DND-41 (cell line): ENCODE data around the gene VAC14.

Experiments used
- ATAC-seq: fragments of 200-7000 bp; cut with Tn5 transposase; 3 replicates; pipeline ENCODE4 v1.9.1; 2021; ENCODE audit warnings: low read depth; ENCODE audit not compliant: insufficient read depth
- DNase-seq: peaks from one replicate; pipeline ENCODE4 v3.0.0-alpha.2; 2020
- H2AFZ ChIP-seq: 2 replicates; pipeline ENCODE4 v1.6.0; 2012; ENCODE audit warnings: low read depth, low read length
- H3K27ac ChIP-seq: 2 replicates; pipeline ENCODE4 v1.5.1; 2012; ENCODE audit warnings: low read length, inconsistent platforms
- H3K27me3 ChIP-seq: fragments of 200-600 bp; sonication (generic); 2 replicates; pipeline ENCODE4 v1.6.0; 2012; ENCODE audit warnings: low read length, mild to moderate bottlenecking, inconsistent platforms; ENCODE audit not compliant: insufficient read depth, poor library complexity
- H3K36me3 ChIP-seq: 2 replicates; pipeline ENCODE4 v1.5.1; 2012; ENCODE audit warnings: low read length, inconsistent platforms; ENCODE audit not compliant: insufficient read depth
- H3K4me1 ChIP-seq: 2 replicates; pipeline ENCODE4 v1.5.1; 2012; ENCODE audit warnings: mild to moderate bottlenecking, low read length; ENCODE audit not compliant: insufficient read depth
- H3K4me2 ChIP-seq: 2 replicates; pipeline ENCODE4 v1.6.0; 2012; ENCODE audit warnings: mild to moderate bottlenecking, moderate library complexity, low read length, inconsistent platforms; ENCODE audit not compliant: insufficient read depth
- H3K4me3 ChIP-seq, 2 experiments: fragments of 200-600 bp in 1 of 2; shearing (Covaris generic) in 1 of 2; 2 replicates each; pipeline ENCODE4 v1.5.1; 2012 to 2016; ENCODE audit warnings: inconsistent platforms in 2 of 2, low read length in 2 of 2, mild to moderate bottlenecking in 2 of 2, low read depth in 1 of 2, moderate library complexity in 1 of 2
- H3K79me2 ChIP-seq: 2 replicates; pipeline ENCODE4 v1.6.0; 2012; ENCODE audit warnings: low read length, inconsistent platforms; ENCODE audit not compliant: insufficient read depth
- H3K9ac ChIP-seq: 2 replicates; pipeline ENCODE4 v1.6.0; 2012; ENCODE audit warnings: low read depth, mild to moderate bottlenecking, inconsistent platforms, low read length, moderate library complexity
- H3K9me3 ChIP-seq: 2 replicates; pipeline ENCODE4 v1.5.1; 2012; ENCODE audit warnings: low read length, moderate library complexity, mild to moderate bottlenecking, inconsistent platforms; ENCODE audit not compliant: insufficient read depth, severe bottlenecking
- H4K20me1 ChIP-seq: 2 replicates; pipeline ENCODE4 v1.6.0; 2012; ENCODE audit warnings: low read length; ENCODE audit not compliant: insufficient read depth
- EZH2 ChIP-seq: IDR thresholded peaks from 3 replicates; pipeline ENCODE4 v1.6.1; 2012; ENCODE audit warnings: borderline replicate concordance, low read depth, mild to moderate bottlenecking, moderate library complexity, low read length, inconsistent platforms; ENCODE audit not compliant: severe bottlenecking
- TF ChIP-seq, protein P1 (sequence below): IDR thresholded peaks from 2 replicates; pipeline ENCODE4 v1.5.1; 2012; ENCODE audit warnings: borderline replicate concordance, low read length, moderate library complexity, mild to moderate bottlenecking; ENCODE audit not compliant: poor library complexity, severe bottlenecking; ENCODE audit errors: extremely low read depth

Gene VAC14

DNA sequence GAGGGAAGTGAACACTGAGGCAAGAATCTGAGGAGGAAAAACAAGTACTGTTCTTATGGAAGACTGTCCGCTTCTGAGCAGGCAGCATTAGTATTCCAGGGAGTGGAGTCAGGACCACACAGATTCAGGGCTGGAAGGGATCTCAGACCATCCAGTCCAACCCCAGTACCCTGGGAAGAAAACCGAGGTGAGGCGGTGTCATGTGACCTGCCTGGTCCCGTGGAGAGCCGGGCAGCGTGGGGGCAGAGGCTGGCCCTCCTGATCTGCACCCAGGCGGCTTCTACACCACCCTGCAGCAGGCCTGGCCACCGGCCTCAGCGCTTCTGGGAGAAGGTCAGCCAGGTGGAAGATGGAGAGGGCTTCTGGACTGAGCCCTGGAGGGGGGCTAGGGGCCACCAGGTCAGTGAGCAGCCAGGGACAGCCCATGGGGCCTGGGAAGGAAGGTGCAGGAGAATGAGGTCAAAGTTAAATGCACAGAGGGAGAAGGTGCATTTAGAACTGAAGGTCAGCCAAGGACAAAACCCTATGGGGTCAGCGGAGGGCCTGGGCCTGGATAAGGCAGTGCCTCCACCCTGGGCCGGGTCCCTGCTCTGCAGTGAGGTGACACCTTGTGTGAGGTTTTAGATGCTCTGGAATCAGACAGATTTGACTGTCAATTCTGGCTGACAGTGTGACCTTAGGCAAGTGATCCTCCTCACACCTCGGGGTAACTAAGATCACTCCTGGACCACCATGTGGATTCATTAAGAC is 45.9 kb downstream of the VAC14 start:
- Histone ChIP-seq H3K4me1 (no peaks in the 10 kb centered on the region), H3K9ac (no peak overlapping the region), H4K20me1 (peaks cover 4% of the 10 kb centered on the region; the same call in 1 of the 2 replicates), H2AFZ (no peak overlapping the region), H3K9me3 (no peaks in the 10 kb centered on the region), H3K27ac (no peak overlapping the region), H3K36me3 (peaks cover 30% of the 10 kb centered on the region), H3K27me3 (no peaks in the 10 kb centered on the region), H3K4me3 (no peak overlapping the region), H3K4me2 (no peak overlapping the region), H3K79me2 (no peaks in the 10 kb centered on the region)
- TF ChIP-seq, protein P1, sequence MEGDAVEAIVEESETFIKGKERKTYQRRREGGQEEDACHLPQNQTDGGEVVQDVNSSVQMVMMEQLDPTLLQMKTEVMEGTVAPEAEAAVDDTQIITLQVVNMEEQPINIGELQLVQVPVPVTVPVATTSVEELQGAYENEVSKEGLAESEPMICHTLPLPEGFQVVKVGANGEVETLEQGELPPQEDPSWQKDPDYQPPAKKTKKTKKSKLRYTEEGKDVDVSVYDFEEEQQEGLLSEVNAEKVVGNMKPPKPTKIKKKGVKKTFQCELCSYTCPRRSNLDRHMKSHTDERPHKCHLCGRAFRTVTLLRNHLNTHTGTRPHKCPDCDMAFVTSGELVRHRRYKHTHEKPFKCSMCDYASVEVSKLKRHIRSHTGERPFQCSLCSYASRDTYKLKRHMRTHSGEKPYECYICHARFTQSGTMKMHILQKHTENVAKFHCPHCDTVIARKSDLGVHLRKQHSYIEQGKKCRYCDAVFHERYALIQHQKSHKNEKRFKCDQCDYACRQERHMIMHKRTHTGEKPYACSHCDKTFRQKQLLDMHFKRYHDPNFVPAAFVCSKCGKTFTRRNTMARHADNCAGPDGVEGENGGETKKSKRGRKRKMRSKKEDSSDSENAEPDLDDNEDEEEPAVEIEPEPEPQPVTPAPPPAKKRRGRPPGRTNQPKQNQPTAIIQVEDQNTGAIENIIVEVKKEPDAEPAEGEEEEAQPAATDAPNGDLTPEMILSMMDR = no peak
- TF ChIP-seq EZH2 = no peak
- no peak for DNase-seq
- no peak for ATAC-seq

DNA sequence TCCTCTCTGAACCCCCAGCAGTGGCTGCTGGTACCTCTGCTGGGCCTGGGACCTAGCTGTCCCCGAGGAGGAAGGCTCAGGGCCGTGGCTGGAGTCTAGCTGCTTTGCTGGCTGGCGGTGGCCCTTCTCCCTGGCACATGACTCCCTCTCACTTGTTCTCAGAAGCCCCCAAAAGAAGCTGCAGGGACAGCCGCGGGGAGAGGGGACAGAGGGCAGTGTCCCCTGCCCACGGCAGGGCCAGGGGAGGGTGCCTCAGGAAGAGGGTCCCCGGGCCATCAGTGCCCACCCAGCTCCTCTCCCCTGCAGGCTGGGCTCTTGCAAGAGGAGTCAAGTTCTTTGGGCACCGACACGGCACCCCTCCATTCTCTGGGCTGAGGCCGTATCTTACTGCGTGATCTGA is 46.6 kb downstream of the VAC14 start:
- Histone ChIP-seq H2AFZ (no peak overlapping the region), H3K27ac (no peak overlapping the region), H3K4me1 (no peaks in the 10 kb centered on the region), H3K27me3 (no peaks in the 10 kb centered on the region), H3K4me3 (no peak overlapping the region), H3K9ac (no peak overlapping the region), H3K79me2 (no peaks in the 10 kb centered on the region), H3K4me2 (no peak overlapping the region), H3K9me3 (no peaks in the 10 kb centered on the region), H4K20me1 (peaks cover 8% of the 10 kb centered on the region), H3K36me3 (peaks cover 24% of the 10 kb centered on the region)
- ATAC-seq (no peak), DNase-seq (no peak)
- no peak for TF ChIP-seq EZH2
- TF ChIP-seq, protein P1 = no peak

DNA sequence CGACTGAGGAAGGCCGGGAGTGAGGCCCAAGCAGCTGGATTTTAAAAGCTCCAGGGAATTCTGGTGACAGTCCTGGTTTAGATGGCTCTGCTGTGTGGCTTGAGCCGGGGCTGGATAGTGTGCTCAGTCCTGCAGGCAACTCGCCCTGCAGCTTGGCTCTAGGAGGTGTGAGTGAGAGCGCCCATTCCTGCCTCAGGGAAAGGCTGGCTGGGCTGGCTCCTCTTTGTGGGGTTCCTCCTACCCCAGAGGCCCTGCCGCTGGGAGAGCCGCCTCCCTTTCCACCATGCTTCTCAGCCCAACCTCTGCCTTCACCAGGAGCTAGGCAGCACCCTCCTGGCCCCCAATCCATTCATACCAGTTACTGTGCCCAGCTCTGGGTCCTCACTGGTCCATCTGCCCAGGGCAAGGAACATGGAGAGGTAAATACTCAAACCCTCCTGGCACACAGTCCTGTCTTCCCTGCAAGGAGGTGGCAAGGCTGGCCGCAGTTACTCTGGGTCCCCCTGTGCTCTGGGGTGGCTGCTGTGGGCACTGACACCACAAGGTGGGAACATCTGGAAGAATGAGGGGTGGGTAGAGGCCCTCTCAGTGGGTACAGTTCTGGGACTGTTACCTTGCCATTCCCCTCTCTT is 47.1 kb downstream of the VAC14 start:
- no peak for TF ChIP-seq EZH2
- TF ChIP-seq, protein P1 = no peak
- no peak for DNase-seq
- Histone ChIP-seq H4K20me1 (peaks cover 8% of the 10 kb centered on the region), H3K27ac (no peak overlapping the region), H3K36me3 (peaks cover 19% of the 10 kb centered on the region), H3K4me2 (no peak overlapping the region), H3K4me1 (no peaks in the 10 kb centered on the region), H3K79me2 (no peaks in the 10 kb centered on the region), H3K27me3 (no peaks in the 10 kb centered on the region), H3K9ac (no peak overlapping the region), H3K9me3 (no peaks in the 10 kb centered on the region), H3K4me3 (no peak overlapping the region), H2AFZ (no peak overlapping the region)
- no peak for ATAC-seq
